ENCODE data around the gene MAF. TPM values are rescaled to one million over a fixed set of nuclear protein-coding genes. Genes with fewer than 3 reads are reported as not detected.

Gene MAF
- 6.8 and 45.8 TPM in 2 replicates for total RNA-seq

GRCh38 chr16:79600638-79601091 lies at the start of gene MAF:
Gene MAF (minus strand): TSS chr16:79600737. CDS start chr16:79599902, 835 bp downstream.

Data from mesangial cell (primary cell).